Stimulated activated CD4-positive, alpha-beta T cell treated with anti-CD3 and anti-CD28 coated beads, Interleukin-2, amount 100 ng/mL, for 24 hours (primary cell): ENCODE measurements around the gene TAF6.
"Not testable (repeated sequence)": the region's sequence is repeated elsewhere in the genome, so short reads cannot be mapped to it uniquely, and the experiment has no call there.

Source experiments
- DNase-seq, 2 donors: peaks; one replicate each; pipeline ENCODE4 v3.0.0-alpha.2; 2020

The TAF6 gene

GRCh38 chr7:100152404-100152803, 33.2 kb upstream of the TAF6 start:
- DNase-seq: no peak

- peak; percentile 96 to 97 for DNase-seq
Observed at GRCh38 chr7:100148559-100149328, 29.6 kb upstream of the TAF6 start, which contains the start of gene LAMTOR4. Gene LAMTOR4 (plus strand): TSS chr7:100148918. CDS start chr7:100148973, 55 bp downstream.

GRCh38 chr7:100148225-100148558, 29.0 kb upstream of the TAF6 start:
- no peak for DNase-seq

GRCh38 chr7:100147278-100147677, 28.1 kb upstream of the TAF6 start:
- no peak for DNase-seq

- not testable (repeated sequence) for DNase-seq
Observed at GRCh38 chr7:100146350-100146749, 27.2 kb upstream of the TAF6 start.

GRCh38 chr7:100142461-100142860, 23.3 kb upstream of the TAF6 start:
- no peak for DNase-seq

- no peak for DNase-seq
Observed at GRCh38 chr7:100141555-100141949, 22.4 kb upstream of the TAF6 start.

GRCh38 chr7:100137851-100138760, 18.9 kb upstream of the TAF6 start:
- no peak for DNase-seq

- DNase-seq: peak; percentile 66 to 68
Observed at GRCh38 chr7:100132697-100133151, 13.6 kb upstream of the TAF6 start.

- no peak for DNase-seq
Observed at GRCh38 chr7:100132126-100132525, 13.0 kb upstream of the TAF6 start.

- DNase-seq: peak; percentile 89
Observed at GRCh38 chr7:100130608-100131453, 11.7 kb upstream of the TAF6 start.

- DNase-seq: not testable (repeated sequence)
Observed at GRCh38 chr7:100130220-100130607, 11.1 kb upstream of the TAF6 start.

- no peak for DNase-seq
Observed at GRCh38 chr7:100128637-100128963, 9.4 kb upstream of the TAF6 start.

GRCh38 chr7:100127866-100128636, 8.9 kb upstream of the TAF6 start:
- DNase-seq: peak; percentile 38

GRCh38 chr7:100126931-100127865, 8.0 kb upstream of the TAF6 start, which contains the start of gene MBLAC1:
Gene MBLAC1 (plus strand): TSS chr7:100126967. CDS start chr7:100127396, 429 bp downstream.
- DNase-seq: peak; percentile 92 to 93

- DNase-seq: peak in 1 of 2 donors; percentile 29
Observed at GRCh38 chr7:100126239-100126930, 7.2 kb upstream of the TAF6 start.

- DNase-seq: no peak
Observed at GRCh38 chr7:100124301-100125230, 5.4 kb upstream of the TAF6 start.

GRCh38 chr7:100122568-100122967, 3.4 kb upstream of the TAF6 start:
- no peak for DNase-seq

- no peak for DNase-seq
Observed at GRCh38 chr7:100122067-100122466, 2.9 kb upstream of the TAF6 start.
